Smooth muscle cell (in vitro differentiated cells): ENCODE measurements around the gene FAM3D. TPM values are rescaled to one million over a fixed set of nuclear protein-coding genes. Genes with fewer than 3 reads are reported as not detected.

Source experiments
- DNase-seq: peaks from one replicate; lab custom pipeline; 2025; ENCODE audit not compliant: unreplicated experiment; lab: John Stamatoyannopoulos, UW
- H2AFZ ChIP-seq: fragments of 200-600 bp; sonication (generic); 2 replicates; pipeline ENCODE4 v1.6.0; 2016; ENCODE audit warnings: antibody characterized with exemption, low read depth, mild to moderate bottlenecking
- H3F3A ChIP-seq: fragments of 200-600 bp; sonication (generic); 2 replicates; pipeline ENCODE4 v1.6.0; 2017; ENCODE audit warnings: antibody characterized with exemption, low read depth
- H3K27ac ChIP-seq: fragments of 200-600 bp; sonication (generic); 2 replicates; pipeline ENCODE4 v1.5.1; 2016; ENCODE audit warnings: low read depth, mild to moderate bottlenecking
- H3K27me3 ChIP-seq: fragments of 200-600 bp; sonication (generic); 2 replicates; pipeline ENCODE4 v1.6.1; 2016; ENCODE audit warnings: low read depth, mild to moderate bottlenecking
- H3K36me3 ChIP-seq: fragments of 200-600 bp; sonication (generic); 2 replicates; pipeline ENCODE4 v1.5.1; 2016; ENCODE audit warnings: low read depth
- H3K4me1 ChIP-seq: fragments of 200-600 bp; sonication (generic); 2 replicates; pipeline ENCODE4 v1.5.1; 2016; ENCODE audit warnings: low read depth
- H3K4me2 ChIP-seq: fragments of 200-600 bp; sonication (generic); 2 replicates; pipeline ENCODE4 v1.6.0; 2016; ENCODE audit warnings: mild to moderate bottlenecking
- H3K4me3 ChIP-seq: fragments of 200-600 bp; sonication (generic); 2 replicates; pipeline ENCODE4 v1.5.1; 2016; ENCODE audit warnings: mild to moderate bottlenecking
- H3K79me2 ChIP-seq: fragments of 200-600 bp; sonication (generic); 2 replicates; pipeline ENCODE4 v1.6.0; 2016; ENCODE audit warnings: low read depth, mild to moderate bottlenecking
- H3K9ac ChIP-seq: fragments of 200-600 bp; sonication (generic); 2 replicates; pipeline ENCODE4 v1.6.0; 2016; ENCODE audit warnings: low read depth
- H3K9me3 ChIP-seq: fragments of 200-600 bp; sonication (generic); replicated peaks from 2 replicates; pipeline ENCODE4 v1.5.1; 2016; ENCODE audit warnings: low read depth
- H4K20me1 ChIP-seq: fragments of 200-600 bp; sonication (generic); 2 replicates; pipeline ENCODE4 v1.6.0; 2016; ENCODE audit warnings: low read depth
- WGBS: methylation state at CpG from one replicate; pipeline ENCODE4 v1.1.7; 2016; ENCODE audit warnings: low lambda C conversion rate; 5-methylcytosine and 5-hydroxymethylcytosine counted together
- polyA plus RNA-seq: library from polyadenylated mRNA; unstranded; fragments of >200 nt; fragmentation: Nextera tagmentation; extraction: Ambion mirVana; gene quantifications from 2 replicates; pipeline ENCODE4 v1.2.1, GENCODE V29; 2016
- total RNA-seq: library from RNA; depleted of rRNA; stranded (reverse); fragments of >200 nt; gene quantifications from 2 replicates; pipeline ENCODE4 v1.2.3, GENCODE V29; 2014
- TF ChIP-seq, protein P1 (sequence below): fragments of 200-600 bp; sonication (generic); IDR thresholded peaks from 2 replicates; pipeline ENCODE4 v1.5.1; 2017; ENCODE audit warnings: borderline replicate concordance, mild to moderate bottlenecking, antibody characterized with exemption; ENCODE audit not compliant: insufficient read depth, poor library complexity, severe bottlenecking

Gene FAM3D
- total and polyA plus RNA-seq, 2 experiments from 2014 or later = 0.18 to 0.33 TPM

DNA sequence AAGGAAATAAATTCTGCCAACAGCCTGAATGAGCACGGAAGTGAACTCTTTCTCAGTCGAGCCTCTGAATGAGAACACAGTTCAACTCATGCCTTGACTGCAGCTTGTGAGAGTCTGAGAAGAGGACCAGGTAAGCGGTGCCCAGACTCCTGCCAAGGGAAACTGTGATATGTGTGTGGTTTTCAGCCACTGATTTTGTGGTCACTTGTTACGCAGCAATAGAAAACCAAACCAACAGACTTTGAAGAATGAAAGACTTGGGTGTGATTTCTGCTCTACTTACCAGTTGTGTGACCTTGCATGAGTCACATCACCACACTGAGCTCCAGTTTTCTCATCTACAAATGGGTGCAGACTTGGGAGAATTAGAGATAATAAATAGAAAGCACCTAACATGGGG, 58.8 kb downstream of the FAM3D start:
- no peak for DNase-seq
- Histone ChIP-seq H3F3A (no peaks in the 10 kb centered on the region), H3K36me3 (no peaks in the 10 kb centered on the region), H3K9ac (no peak overlapping the region), H3K27me3 (no peaks in the 10 kb centered on the region), H3K4me3 (no peak overlapping the region), H3K9me3 (no peaks in the 10 kb centered on the region), H2AFZ (no peak overlapping the region), H3K4me2 (no peak overlapping the region), H3K4me1 (no peaks in the 10 kb centered on the region), H3K79me2 (no peaks in the 10 kb centered on the region), H4K20me1 (no peaks in the 10 kb centered on the region), H3K27ac (no peak overlapping the region)
- 82% methylated on average over 4 of the region's 4 CpGs for WGBS
- TF ChIP-seq, protein P1, sequence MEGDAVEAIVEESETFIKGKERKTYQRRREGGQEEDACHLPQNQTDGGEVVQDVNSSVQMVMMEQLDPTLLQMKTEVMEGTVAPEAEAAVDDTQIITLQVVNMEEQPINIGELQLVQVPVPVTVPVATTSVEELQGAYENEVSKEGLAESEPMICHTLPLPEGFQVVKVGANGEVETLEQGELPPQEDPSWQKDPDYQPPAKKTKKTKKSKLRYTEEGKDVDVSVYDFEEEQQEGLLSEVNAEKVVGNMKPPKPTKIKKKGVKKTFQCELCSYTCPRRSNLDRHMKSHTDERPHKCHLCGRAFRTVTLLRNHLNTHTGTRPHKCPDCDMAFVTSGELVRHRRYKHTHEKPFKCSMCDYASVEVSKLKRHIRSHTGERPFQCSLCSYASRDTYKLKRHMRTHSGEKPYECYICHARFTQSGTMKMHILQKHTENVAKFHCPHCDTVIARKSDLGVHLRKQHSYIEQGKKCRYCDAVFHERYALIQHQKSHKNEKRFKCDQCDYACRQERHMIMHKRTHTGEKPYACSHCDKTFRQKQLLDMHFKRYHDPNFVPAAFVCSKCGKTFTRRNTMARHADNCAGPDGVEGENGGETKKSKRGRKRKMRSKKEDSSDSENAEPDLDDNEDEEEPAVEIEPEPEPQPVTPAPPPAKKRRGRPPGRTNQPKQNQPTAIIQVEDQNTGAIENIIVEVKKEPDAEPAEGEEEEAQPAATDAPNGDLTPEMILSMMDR = no peak

DNA sequence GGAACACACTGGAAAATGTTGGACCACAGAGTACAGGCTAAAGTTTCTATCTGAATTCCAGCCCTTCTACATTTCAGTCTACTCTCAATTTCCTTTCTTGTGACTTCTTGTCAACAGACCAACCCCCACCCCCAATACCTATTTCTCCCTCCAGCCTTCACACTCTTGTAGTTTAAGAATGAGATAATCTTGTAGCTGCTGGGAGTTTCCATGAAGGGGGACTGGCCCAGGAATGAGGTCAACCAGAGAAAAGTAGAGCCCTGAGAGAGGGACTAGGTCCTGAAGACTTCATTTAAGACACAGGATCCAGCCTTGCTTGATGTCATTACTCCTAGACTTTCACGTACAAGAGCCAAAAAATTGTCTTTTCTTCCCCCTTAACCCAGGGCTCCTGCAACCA, 59.9 kb downstream of the FAM3D start:
- Histone ChIP-seq H3K27me3 (no peaks in the 10 kb centered on the region), H3K79me2 (no peaks in the 10 kb centered on the region), H3K4me3 (no peak overlapping the region), H3K4me1 (peaks cover 5% of the 10 kb centered on the region), H3K4me2 (no peak overlapping the region), H3K9ac (no peak overlapping the region), H4K20me1 (no peaks in the 10 kb centered on the region), H3F3A (no peaks in the 10 kb centered on the region), H3K9me3 (no peaks in the 10 kb centered on the region), H2AFZ (no peak overlapping the region), H3K36me3 (no peaks in the 10 kb centered on the region), H3K27ac (no peak overlapping the region)
- 96% methylated on average over 1 of the region's 1 CpG for WGBS
- DNase-seq = no peak
- TF ChIP-seq, protein P1 = no peak

DNA sequence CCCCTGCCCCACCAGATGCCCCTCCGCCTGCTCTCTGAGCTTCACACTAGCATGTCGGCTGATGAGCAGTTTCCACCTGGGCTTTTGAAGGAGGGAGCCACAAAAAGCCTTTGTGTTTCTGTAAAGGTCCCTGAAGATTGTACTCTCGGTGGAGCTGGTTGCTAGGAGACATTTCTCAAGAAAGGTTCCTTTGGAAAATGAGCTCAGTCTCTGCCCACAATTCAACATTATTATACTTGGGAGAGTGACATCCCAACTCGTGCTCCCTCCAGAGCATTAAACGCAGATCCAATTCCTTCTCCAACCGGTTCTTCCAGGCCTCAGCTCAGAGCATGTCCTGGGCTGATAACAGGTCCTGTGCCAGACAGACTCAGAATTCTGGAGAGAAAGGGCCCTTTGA, 62.5 kb downstream of the FAM3D start:
- H3F3A ChIP-seq = no peaks in the 10 kb centered on the region
- TF ChIP-seq, protein P1 = no peak
- no peak overlapping the region for H3K27ac ChIP-seq
- peaks cover 7% of the 10 kb centered on the region for H3K4me1 ChIP-seq
- no peak overlapping the region for H3K4me2 ChIP-seq
- DNase-seq = no peak
- no peak overlapping the region for H2AFZ ChIP-seq
- H3K79me2 ChIP-seq = no peaks in the 10 kb centered on the region
- no peak overlapping the region for H3K9ac ChIP-seq
- H3K4me3 ChIP-seq = no peak overlapping the region
- H4K20me1 ChIP-seq = no peaks in the 10 kb centered on the region
- H3K27me3 ChIP-seq = no peaks in the 10 kb centered on the region
- no peaks in the 10 kb centered on the region for H3K36me3 ChIP-seq
- 88% methylated on average over 6 of the region's 6 CpGs for WGBS
- no peaks in the 10 kb centered on the region for H3K9me3 ChIP-seq

DNA sequence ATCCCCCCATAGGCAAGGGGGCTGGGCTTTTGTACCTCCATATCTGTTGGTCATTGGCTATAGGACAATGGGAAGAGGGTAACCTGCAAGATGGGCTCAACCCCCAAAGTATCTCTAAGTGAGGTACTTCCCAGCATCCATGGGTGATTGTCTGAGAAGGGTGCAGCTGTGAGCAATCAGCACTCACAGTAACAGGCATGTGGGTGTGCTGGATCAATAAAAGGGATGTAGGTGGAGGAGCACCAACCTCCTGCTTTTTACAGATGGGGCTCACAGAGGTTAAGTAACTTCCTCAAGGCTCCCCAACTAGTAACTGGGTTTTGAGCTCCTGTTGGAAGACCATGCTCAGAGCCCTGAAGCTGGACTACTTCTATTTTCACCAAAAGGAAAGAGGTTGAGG, 63.0 kb downstream of the FAM3D start:
- TF ChIP-seq, protein P1 = no peak
- Histone ChIP-seq H3K36me3 (no peaks in the 10 kb centered on the region), H3K9me3 (no peaks in the 10 kb centered on the region), H4K20me1 (no peaks in the 10 kb centered on the region), H3K4me2 (no peak overlapping the region), H3K27ac (no peak overlapping the region), H3K4me3 (no peak overlapping the region), H3K27me3 (no peaks in the 10 kb centered on the region), H3K4me1 (peaks cover 7% of the 10 kb centered on the region), H3K9ac (no peak overlapping the region), H3F3A (no peaks in the 10 kb centered on the region), H2AFZ (no peak overlapping the region), H3K79me2 (no peaks in the 10 kb centered on the region)
- no peak for DNase-seq
